Activated CD8-positive, alpha-beta memory T cell treated with anti-CD3 and anti-CD28 coated beads for 1 hour (primary cell): Measurements from ENCODE around the gene TRA2B.
"Not testable (repeated sequence)": the region's sequence is repeated elsewhere in the genome, so short reads cannot be mapped to it uniquely, and the experiment has no call there.

ENCODE experiments used
- DNase-seq, 2 donors: peaks; one replicate each; pipeline ENCODE4 v3.0.0-alpha.2; 2020; ENCODE audit warnings: low read depth in 1 of 2; ENCODE audit errors: extremely low read depth in 1 of 2

Gene TRA2B

DNA sequence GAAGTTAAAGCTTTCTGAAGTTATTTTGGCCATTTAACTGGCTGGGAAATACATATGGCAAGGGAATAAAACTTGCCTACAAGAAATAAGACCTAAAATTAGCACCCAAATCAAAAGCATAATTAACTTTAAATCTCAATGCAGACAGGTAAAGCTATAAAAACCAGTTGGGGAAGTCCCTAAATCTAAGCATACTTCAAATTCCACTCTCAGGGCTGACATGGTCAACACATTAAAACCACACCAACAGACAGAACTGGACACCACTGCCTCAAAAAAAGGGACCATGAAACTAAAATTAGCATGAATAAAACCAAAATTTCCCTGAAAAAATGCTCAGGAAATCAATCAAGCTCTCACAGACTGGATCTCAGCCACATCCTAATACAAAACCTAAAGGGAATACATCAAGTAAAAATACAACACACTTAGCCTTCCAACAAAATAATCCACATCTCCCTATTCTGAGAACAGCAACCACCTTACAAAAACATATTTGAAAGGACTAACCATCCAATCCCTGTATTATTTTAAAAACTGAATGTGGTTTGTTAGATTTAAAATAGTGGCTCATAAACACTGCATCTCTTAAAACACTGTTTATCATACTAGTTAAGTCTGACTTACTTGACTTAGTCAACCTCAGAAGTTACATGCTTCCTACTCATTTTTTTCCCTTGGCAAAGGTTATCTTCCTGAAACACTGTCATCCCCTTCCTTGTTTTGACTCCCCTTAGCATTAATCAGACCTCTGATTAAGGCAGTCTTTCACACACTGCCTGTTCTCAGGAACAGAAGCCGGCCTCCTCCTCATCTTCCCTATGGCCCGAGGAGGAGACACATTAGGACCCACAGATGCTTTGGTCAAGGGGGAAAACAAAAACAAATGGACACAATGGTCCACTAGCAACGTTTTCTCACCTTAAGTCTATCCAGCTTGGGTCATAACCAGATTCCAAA is 8.3 kb downstream of the TRA2B start:
- DNase-seq, result no peak

DNA sequence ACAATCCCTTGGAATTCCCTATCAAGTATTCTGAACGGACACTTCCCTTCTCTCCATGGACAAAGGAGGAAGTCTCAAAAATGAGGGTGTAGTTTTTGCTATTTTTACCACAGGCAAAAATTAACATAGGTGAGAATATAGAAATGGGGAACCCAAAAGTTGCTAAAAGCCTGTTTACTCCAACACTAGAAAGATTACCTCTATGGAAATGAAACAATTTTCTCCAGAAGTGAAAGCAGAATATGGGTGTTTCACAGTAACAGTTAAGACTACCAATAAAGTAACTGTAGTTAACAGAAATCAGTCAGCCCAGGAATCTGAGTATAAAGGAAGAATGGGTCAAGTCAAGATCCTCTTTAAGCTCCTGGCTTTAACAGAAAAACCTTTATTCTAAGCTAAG is 9.3 kb downstream of the TRA2B start:
- no peak for DNase-seq

DNA sequence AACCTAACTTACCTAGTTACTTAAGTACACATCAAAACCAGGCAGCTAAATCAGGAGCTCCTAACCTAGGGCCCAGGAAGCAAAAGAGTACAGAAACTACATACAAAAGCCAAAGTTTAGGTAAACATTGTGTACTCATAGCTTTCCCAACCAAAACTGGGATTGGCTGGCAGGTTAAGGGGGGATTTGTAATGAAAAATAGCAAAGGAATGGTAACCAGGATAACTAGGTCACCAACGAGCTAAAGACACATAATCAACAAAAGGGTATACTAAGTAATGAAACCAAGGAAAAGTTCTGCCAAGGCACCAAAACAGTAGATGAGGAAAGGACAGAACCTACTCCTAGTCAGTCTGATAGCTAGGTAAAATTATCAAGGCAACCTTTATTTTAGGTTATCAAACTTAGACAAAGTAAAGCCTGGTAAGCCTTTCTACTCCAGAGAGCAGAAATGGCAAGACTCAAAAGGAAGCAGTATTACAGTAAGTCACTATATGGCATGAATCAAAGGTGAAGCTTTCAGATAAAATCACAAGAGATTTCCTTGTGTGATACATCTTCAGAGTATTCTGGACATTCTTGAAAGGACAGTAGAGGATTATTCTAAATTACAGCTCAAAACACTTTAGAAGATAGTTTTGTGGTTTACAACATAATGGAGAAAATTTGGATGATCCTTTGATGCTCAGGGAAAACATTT is 10.2 kb downstream of the TRA2B start:
- DNase-seq, result no peak

DNA sequence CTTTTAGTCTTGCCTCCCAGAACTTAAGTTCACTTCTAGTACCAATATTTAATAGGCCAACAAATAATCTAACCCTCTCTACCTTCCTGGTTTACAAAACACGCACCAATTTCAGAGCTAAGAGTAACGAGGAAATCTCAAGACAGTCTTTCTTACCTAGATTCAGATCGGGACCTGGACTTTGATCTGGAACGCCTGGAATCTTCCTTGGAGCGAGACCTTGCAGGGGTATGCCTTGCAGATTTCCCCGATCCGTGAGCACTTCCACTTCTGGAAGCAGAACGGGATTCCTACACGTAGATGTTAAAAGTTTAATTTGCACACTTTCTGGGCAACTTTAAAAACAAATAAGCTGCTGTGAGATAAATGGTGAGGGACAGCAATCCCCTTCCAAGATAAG is 11.4 kb downstream of the TRA2B start:
- DNase-seq, result no peak

DNA sequence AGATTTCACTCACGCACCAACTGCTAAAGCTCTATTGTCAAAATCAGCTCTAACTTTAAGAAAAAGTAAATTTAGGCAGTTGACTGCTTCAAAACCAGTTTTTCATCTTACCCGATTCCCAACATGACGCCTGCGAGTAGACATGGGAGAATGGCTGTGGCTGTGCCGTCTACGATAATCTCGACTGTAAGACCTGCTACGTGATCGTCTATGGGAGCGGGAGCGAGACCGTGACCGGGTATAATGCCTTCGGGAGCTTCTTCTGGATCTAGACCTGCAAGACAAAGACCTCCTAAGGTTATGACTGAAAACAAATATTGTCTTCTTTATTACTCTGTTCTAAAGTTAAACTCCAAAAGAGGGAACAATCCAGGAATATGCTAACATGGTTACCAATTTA is 12.5 kb downstream of the TRA2B start:
- DNase-seq, result no peak

DNA sequence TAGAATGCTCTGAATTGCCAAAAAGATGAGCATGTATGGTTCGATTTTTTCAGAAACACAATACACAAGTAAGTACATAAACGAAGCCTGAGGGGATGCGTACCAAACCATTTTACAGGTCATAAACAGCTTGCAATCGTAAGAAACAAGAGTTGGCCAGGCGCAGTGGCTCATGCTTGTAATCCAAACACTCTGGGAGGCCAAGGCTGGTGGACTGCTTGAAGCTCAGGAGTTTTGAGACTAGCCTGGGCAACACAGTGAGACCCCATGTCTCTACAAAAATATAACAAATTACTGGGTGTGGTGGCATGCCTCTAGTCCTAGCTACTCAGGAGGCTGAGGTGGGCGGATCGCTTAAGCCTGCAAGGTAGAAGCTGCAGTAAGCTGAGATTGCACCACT is 13.4 kb downstream of the TRA2B start:
- DNase-seq, result no peak

DNA sequence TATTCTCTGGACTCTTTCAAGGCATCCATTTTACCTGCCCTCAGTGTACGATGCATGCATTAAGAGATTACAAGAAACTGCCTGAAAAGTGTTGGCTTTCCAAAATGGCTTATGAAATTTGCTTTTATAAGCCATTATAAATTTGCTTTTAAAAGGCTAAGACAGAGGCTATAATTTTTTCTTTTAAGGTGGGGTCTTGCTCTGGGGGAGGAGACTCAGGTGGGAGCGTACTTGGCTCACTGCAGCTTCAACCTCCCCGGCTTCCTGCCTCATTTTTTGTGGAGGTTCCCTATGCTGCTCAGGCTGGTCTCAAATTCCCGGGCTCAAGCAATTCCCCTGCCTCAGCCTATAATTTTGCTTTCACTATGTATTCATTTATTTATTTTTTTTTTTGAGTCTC is 17.6 kb downstream of the TRA2B start:
- DNase-seq, result no peak

DNA sequence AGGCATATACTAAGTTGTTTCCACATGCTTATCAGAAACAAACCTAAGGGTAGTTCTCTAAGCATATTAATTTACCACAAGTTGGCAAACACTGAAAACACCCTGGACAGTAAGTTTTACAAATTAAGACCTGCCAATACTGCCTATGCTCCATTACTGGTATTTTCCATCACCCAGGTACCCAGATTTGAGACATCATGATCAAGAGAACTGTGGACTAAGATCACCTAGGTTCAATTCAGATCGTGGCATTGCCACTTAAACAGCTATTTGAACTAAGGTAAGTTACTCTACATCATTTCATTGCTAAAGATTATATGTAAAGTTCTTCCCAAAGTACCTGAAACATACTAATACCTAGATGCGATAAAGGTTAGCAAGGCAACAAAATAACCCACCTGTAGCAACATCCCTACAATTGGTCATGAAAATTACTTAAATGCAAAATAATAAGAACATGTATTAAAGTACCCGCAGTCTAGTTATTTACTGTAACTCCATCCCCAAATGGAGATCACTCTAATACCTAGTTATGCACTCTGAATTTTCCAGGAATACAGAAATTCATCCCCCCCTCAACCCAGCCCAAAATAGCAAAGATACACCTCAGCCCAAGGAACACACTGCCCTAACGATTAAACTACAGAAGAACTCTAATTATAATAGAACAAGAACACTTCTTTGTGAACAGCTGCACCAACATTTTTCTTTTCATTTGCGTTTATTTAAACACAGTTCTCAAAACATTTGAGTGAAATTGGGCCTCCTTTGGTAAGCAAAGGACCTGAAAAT is 21.6 kb downstream of the TRA2B start:
- DNase-seq, result no peak

DNA sequence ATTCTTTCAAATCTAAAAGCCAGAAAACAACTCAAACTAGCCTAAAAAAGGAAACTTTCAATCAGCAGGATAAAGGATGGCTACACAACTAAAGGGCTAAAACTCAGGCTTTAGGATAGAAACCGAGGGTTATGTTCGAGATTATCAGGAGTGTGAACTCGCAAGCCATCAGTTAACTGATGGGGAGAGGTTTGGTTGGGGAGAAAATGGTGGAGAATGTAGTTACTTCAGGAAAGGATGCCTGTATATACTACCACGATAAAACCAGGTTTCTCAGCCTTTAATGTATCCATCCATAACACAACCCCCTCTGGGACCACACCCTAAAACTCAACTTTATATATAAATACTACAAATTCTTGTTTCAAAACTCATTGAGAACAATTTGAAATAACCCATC is 22.2 kb downstream of the TRA2B start:
- DNase-seq, result no peak

DNA sequence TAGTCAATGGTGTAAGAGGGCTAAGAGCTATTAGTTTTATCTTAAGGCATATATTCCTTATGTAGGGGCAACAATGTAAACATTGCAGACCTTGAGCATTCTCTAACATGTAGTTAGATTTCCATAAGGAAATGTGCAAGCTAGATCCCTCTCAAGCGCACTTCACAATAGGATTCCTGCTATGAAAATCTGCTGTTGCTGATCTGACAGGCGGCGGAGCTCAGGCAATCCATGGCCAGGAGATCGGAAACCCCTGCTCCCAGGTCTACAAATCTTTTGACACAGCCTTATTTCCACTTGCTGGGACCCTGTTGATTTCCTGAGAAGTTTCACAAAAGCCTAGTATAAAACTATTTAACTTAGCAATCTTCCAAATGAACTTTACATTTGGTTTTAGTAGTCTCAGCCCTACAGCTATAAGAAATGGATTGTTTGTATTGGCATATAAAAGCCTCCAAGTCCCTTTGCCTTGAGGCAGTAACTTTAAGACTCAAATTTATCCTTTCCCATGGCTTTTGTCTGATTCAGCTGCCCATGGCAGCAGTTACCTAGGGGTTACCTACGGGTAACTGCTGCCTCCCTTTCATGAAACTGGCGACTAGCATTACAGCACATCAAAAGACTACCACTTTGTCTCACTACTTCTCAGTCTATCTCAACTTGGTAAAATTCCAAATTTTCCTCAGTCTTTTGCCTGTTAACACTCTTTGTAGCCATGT is 22.7 kb downstream of the TRA2B start:
- DNase-seq, result no peak

DNA sequence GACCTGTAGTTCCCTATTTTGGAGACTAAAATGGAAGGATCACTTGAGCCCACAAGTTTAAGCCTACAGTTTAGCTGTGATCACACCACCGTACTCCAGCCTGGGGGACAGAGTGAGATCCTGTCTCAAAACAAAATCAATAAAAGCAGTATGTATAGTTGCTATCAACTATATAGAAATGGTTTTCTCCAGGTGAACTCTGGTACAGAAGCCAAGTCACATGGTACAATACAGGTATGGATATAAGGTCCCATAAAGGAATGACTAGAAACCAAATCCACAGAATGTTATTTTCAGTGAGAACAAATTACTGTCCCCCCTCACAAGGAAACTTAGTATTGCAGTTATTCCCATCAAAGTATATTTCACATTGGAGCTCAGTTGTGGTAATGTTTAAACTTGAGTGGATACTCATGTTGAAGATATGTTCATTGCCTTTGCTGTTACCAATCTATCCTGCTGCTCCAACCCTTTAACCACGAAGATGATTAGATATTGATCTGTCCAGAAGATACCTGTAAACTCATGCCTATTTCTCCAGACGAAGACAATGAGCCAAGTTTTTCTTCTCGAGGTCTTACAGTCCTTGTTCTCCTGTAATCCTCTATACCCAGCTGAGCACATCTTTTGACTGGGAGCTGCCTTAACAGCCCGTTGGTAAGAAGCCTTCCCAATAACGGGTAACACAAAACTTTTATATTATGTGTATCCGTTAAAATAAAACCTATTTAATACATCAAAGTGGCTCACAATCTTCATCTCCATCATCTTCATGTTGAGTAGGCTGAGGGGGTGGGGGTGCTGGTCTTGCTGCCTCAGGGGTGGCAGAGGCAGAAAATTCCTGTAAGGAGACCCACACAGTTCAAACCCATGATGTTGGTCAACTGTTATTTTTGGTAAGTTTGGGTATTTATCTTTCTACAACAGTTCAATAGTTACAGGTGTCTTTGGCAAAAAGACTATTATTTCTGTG is 24.6 kb downstream of the TRA2B start:
- no peak for DNase-seq

DNA sequence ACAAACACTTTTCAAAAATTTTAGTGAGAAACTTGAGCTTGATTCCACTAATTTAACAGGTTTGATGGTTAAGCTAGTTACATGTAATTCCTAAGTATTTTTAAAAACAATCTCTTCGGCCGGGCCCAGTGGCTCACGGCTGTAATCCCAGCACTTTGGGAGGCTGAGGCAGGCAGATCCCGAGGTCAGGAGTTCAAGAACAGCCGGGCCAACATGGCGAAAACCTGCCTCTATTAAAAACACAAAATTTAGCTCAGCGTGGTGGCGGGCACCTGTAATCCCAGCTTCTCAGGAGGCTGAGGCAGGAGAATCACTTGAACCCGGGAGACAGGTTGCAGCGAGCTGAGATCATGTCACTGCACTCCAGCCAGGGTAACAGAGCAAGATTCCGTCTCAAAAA is 25.3 kb downstream of the TRA2B start:
- DNase-seq, result no peak

DNA sequence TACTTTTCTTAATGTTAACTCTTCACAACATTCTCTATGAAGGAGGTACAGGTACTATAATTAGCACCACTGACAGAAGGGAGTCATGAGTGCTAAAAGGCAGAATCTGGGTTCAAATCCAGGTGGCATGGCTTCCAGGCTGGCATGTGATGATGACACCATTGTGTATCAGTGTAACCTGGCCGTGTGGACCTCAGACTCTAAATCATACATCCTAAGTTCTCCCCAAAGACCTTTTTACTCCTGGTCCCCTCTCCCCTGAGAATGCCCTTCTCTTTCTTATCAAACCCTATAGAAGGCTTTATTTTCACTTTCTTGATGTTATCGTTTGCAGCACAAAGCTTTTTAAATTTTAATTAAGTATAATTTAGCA is 26.8 kb downstream of the TRA2B start:
- DNase-seq, result not testable (repeated sequence)

DNA sequence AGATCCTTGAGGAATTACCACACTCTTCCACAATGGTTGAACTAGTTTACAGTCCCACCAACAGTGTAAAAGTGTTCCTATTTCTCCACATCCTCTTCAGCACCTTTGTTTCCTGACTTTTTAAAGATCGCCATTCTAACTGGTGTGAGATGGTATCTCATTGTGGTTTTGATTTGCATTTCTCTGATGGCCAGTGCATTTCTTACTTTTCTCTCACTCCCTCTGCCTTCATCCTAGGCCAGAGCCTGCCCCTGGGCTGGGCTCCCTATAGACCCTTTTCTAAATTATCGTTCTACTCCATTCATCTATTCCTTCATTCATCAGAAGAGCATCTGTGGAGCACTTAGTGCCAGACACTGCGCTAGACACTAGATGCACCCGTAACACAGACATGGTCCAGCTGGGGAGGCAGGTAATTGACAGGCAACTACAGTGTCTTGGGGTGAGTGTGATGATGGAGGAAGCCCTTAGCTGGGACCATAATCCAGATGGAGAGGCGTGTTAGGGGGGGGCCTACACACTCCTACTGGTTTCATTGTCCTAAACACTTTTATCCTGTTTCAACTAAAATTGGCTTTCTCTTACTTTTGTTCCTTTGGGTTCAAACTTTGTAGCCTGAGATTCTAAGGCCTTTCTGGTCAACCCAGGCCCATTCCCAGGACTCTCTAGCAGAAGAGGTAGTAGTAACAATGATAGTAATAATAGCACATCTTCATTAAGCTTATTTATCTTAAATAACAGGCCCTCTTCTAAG is 27.3 kb downstream of the TRA2B start:
- not testable (repeated sequence) for DNase-seq

DNA sequence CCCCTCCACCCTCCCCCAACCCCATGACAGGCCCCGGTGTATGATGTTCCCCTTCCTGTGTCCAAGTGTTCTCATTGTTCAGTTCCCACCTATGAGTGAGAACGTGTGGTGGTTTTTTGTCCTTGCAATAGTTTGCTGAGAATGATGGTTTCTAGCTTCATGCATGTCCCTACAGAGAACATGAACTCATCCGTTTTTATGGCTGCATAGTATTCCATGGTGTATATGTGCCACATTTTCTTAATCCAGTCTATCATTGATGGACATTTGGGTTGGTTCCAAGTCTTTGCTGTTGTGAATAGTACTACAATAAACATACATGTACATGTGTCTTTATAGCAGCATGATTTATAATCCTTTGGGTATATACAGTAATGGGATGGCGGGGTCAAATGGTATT is 27.9 kb downstream of the TRA2B start:
- DNase-seq, result not testable (repeated sequence)

DNA sequence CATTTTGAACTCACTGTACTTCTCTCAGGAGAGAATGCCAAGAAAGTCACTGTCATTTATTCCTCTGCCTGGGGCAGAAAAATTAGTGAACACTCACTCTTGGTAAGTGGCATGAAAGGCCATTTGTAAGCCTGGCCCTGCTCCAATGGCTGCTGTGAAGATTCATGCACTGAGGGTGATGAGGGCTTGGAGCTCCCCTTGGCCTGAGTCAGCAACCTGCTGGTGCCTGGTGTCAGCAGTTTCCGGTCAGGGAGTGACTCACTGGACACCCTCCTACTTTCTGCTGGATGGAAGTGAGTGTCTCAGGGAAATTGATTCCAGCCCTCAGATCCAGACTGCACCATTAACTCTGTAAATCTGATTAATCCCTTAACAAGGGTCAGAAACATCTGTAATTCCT is 37.6 kb downstream of the TRA2B start:
- DNase-seq, result no peak

DNA sequence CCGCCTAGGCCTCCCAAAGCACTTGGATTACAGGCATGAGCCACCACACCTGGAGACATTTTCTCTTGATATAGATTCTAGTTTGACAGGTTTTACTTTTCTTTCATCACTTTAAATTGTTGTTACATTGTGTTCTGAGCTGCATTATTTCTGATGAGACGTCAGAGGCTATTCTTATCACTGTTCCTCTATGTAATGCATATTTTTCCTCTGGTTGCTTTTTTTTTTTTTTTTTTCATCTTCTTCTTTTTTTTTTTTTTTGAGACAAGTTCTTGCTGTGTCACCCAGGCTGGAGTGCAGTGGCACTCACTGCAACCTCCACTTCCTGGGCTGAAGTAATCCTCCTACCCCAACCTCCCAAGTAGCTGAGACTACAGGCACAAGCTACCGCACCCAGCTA is 41.2 kb downstream of the TRA2B start:
- no peak for DNase-seq

DNA sequence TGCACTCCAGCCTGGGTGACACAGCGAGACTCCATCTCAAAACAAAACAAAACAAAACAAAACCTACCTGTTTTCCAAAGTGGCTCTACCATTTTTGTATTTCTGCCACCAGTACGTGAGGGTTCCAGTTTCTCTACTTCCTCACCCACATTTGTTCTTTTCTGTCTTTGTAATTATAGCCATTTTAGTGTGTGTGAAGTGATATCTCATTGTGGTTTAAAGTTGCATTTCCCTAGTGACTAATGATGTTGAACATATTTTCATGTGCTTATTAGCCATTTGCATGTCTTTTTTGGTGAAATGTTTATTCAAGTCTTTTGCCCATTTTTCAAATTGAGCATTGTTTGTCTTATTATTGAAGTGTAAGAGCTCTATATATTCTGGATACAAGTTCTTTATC is 50.7 kb downstream of the TRA2B start:
- DNase-seq, result no peak

DNA sequence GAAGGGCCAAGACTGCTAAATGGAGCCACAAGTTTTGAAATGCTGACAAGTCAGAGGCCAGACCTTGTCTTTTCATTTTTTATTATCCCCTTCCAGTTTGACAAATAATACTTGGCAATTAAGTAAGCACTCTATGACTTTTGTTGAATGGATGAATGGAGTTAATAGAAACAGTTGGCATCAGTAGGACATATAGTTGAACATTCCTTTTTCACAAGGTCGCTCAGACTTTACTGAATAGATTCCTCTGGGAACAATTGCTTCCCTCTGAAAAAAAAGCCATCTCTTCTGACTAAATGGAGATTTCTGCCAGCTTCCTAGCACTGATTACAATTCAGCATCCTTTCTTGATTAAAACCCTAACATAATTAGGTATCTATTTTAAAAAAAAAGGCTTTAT is 53.2 kb downstream of the TRA2B start:
- no peak for DNase-seq
